HepG2 (cell line): ENCODE results near the gene DLX6. TPM values are rescaled to one million over a fixed set of nuclear protein-coding genes. Genes with fewer than 3 reads are reported as not detected.

Experiments used
- CSRNP2 ChIP-seq: sonication (generic); formaldehyde crosslinking; conservative IDR thresholded peaks from 2 replicates; pipeline ENCODE4 v1.8.0; 2022; ENCODE audit warnings: low read depth, missing genetic modification reagents
- ELF1 ChIP-seq: sonication (generic); formaldehyde crosslinking; IDR thresholded peaks from 2 replicates; pipeline ENCODE4 v1.4.0; 2020; ENCODE audit warnings: missing genetic modification reagents
- HINFP ChIP-seq: sonication (generic); formaldehyde crosslinking; IDR thresholded peaks from 2 replicates; pipeline ENCODE4 v1.4.0; 2020; ENCODE audit warnings: low read depth, mild to moderate bottlenecking, missing genetic modification reagents
- KLF16 ChIP-seq, 2 experiments: sonication (generic) in 1 of 2; formaldehyde crosslinking in 1 of 2; IDR thresholded peaks; 2 replicates each; pipeline versions ENCODE4 v1.6.1 to v1.8.0; 2016 to 2023; ENCODE audit warnings: missing genetic modification reagents in 2 of 2, missing compliant biosample characterization in 1 of 2
- MBD4 ChIP-seq: IDR thresholded peaks from 2 replicates; pipeline ENCODE4 v1.6.1; 2012; ENCODE audit warnings: low read length, inconsistent platforms, borderline replicate concordance
- NONO ChIP-seq, 2 experiments: fragments of 450-650 bp in 1 of 2; sonication (generic) in 1 of 2; formaldehyde crosslinking in 1 of 2; IDR thresholded peaks in 1 of 2; conservative IDR thresholded peaks in 1 of 2; 2 replicates each; pipeline versions ENCODE4 v1.6.1 to v1.8.0; 2017 to 2022; ENCODE audit warnings: mild to moderate bottlenecking in 1 of 2, missing genetic modification reagents in 1 of 2, moderate library complexity in 1 of 2
- NR2C2 ChIP-seq: sonication (generic); formaldehyde crosslinking; IDR thresholded peaks from 2 replicates; pipeline ENCODE4 v1.4.0; 2020; ENCODE audit warnings: missing genetic modification reagents, mild to moderate bottlenecking, moderate library complexity, borderline replicate concordance
- REL ChIP-seq: sonication (generic); formaldehyde crosslinking; conservative IDR thresholded peaks from 2 replicates; pipeline ENCODE4 v1.8.0; 2022; ENCODE audit warnings: mild to moderate bottlenecking, missing genetic modification reagents, moderate library complexity
- RXRB ChIP-seq: IDR thresholded peaks from 2 replicates; pipeline ENCODE4 v1.6.1; 2016; ENCODE audit warnings: borderline replicate concordance, missing genetic modification reagents, missing compliant biosample characterization
- SATB2 ChIP-seq: sonication (generic); formaldehyde crosslinking; IDR thresholded peaks from 2 replicates; pipeline ENCODE4 v1.5.0; 2020; ENCODE audit warnings: missing genetic modification reagents
- SKI ChIP-seq: fragments of 450-650 bp; IDR thresholded peaks from one replicate; pipeline ENCODE4 v1.6.1; 2018; ENCODE audit warnings: mild to moderate bottlenecking; ENCODE audit not compliant: partially characterized antibody
- SNRNP70 ChIP-seq: fragments of 200-400 bp; formaldehyde crosslinking; IDR thresholded peaks from 2 replicates; pipeline ENCODE4 v1.6.1; 2017; ENCODE audit warnings: mild to moderate bottlenecking, low read depth, low read length, moderate library complexity
- TBX3 ChIP-seq: fragments of 450-650 bp; IDR thresholded peaks from 2 replicates; pipeline ENCODE4 v1.6.1; 2017; ENCODE audit warnings: antibody characterized with exemption, mild to moderate bottlenecking, inconsistent platforms, borderline replicate concordance
- polyA plus RNA-seq, 8 experiments: library from polyadenylated mRNA; depleted of rRNA in 3 of 8; stranded (reverse) in 7 of 8; unstranded in 1 of 8; fragments of >200 nt; fragmentation: Illumina TruSeq in 4 of 8; extraction: Trizol in 4 of 8; gene quantifications; 2 replicates each; pipeline versions ENCODE4 v1.2.1 to v1.2.3, GENCODE V29; 2011 to 2016; ENCODE audit warnings: low read depth in 4 of 8, missing spikeins in 1 of 8, mixed read lengths in 1 of 8; ENCODE audit not compliant: insufficient read depth in 1 of 8
- total RNA-seq, 5 experiments: library from RNA; depleted of rRNA; stranded (reverse); fragments of >200 nt; fragmentation: Illumina TruSeq; extraction: Trizol; gene quantifications; 2 replicates each; pipeline ENCODE4 v1.2.3, GENCODE V29; 2016; ENCODE audit warnings: low read depth in 1 of 5
- TF ChIP-seq, protein P1 (sequence below), 2 experiments: fragments of 450-650 bp in 1 of 2; sonication (generic) in 1 of 2; formaldehyde crosslinking; IDR thresholded peaks; 2 replicates each; pipeline versions ENCODE4 v1.5.0 to v1.8.0; 2020 to 2022; ENCODE audit warnings: mild to moderate bottlenecking in 1 of 2, missing genetic modification reagents in 1 of 2
- TF ChIP-seq, protein P2 (sequence below): sonication (generic); formaldehyde crosslinking; IDR thresholded peaks from 2 replicates; pipeline ENCODE4 v1.8.0; 2022; ENCODE audit warnings: mild to moderate bottlenecking, missing genetic modification reagents
- TF ChIP-seq, protein P3 (sequence below): sonication (generic); formaldehyde crosslinking; IDR thresholded peaks from 2 replicates; pipeline ENCODE4 v1.5.0; 2020; ENCODE audit warnings: mild to moderate bottlenecking, missing genetic modification reagents

DLX6 gene
- total and polyA plus RNA-seq, 2 of the 13 experiments (the other 11 are each of a cell fraction or from before 2014, with no cell fraction given): 3.5 to 5.5 TPM

- TF ChIP-seq HINFP (CRISPR knock-in tag): no peak; the same call in 1 of the 2 replicates
- TF ChIP-seq NONO (IDR thresholded peaks at IDR 0.05): no peak
- TF ChIP-seq NONO (CRISPR knock-in tag; conservative IDR thresholded peaks at IDR 0.05): no peak; the same call in 1 of the 2 replicates
- TF ChIP-seq MBD4: no peak
- TF ChIP-seq, protein P1, sequence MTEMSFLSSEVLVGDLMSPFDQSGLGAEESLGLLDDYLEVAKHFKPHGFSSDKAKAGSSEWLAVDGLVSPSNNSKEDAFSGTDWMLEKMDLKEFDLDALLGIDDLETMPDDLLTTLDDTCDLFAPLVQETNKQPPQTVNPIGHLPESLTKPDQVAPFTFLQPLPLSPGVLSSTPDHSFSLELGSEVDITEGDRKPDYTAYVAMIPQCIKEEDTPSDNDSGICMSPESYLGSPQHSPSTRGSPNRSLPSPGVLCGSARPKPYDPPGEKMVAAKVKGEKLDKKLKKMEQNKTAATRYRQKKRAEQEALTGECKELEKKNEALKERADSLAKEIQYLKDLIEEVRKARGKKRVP (CRISPR knock-in tag; IDR thresholded peaks at IDR 0.05): no peak; a peak in 1 of 4 replicates
- TF ChIP-seq REL (CRISPR knock-in tag): peak; percentile 80; the same call in 1 of the 2 replicates
- no peak; the same call in 1 of the 2 replicates for TF ChIP-seq NR2C2 (CRISPR knock-in tag)
- no peak for TF ChIP-seq SNRNP70
- TF ChIP-seq TBX3: no peak
- TF ChIP-seq RXRB: 0 out of 2 replicates have a peak, but pooled peaks have one; percentile 38
- TF ChIP-seq, protein P2, sequence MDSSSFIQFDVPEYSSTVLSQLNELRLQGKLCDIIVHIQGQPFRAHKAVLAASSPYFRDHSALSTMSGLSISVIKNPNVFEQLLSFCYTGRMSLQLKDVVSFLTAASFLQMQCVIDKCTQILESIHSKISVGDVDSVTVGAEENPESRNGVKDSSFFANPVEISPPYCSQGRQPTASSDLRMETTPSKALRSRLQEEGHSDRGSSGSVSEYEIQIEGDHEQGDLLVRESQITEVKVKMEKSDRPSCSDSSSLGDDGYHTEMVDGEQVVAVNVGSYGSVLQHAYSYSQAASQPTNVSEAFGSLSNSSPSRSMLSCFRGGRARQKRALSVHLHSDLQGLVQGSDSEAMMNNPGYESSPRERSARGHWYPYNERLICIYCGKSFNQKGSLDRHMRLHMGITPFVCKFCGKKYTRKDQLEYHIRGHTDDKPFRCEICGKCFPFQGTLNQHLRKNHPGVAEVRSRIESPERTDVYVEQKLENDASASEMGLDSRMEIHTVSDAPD (CRISPR knock-in tag): peak; percentile 39; the same call in 1 of the 2 replicates
- TF ChIP-seq SKI: peak; percentile 36
- TF ChIP-seq ELF1 (CRISPR knock-in tag): 0 out of 2 replicates have a peak, but pooled peaks have one; percentile 18
- TF ChIP-seq KLF16 (CRISPR knock-in tag; IDR thresholded peaks at IDR 0.05): peak in 1 of 2 experiments; percentile 41; a peak in 1 of 4 replicates
- no peak for TF ChIP-seq CSRNP2 (CRISPR knock-in tag)
- no peak for TF ChIP-seq SATB2
- TF ChIP-seq, protein P3, sequence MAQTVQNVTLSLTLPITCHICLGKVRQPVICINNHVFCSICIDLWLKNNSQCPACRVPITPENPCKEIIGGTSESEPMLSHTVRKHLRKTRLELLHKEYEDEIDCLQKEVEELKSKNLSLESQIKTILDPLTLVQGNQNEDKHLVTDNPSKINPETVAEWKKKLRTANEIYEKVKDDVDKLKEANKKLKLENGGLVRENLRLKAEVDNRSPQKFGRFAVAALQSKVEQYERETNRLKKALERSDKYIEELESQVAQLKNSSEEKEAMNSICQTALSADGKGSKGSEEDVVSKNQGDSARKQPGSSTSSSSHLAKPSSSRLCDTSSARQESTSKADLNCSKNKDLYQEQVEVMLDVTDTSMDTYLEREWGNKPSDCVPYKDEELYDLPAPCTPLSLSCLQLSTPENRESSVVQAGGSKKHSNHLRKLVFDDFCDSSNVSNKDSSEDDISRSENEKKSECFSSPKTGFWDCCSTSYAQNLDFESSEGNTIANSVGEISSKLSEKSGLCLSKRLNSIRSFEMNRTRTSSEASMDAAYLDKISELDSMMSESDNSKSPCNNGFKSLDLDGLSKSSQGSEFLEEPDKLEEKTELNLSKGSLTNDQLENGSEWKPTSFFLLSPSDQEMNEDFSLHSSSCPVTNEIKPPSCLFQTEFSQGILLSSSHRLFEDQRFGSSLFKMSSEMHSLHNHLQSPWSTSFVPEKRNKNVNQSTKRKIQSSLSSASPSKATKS (CRISPR knock-in tag): no peak
These were observed 882 bp downstream of the DLX6 start (continued) for GRCh38 chr7:97006055-97006815.
